Activated naive CD4-positive, alpha-beta T cell treated with anti-CD3 and anti-CD28 coated beads, Interleukin-2, amount 50 U/mL, for 72 hours (primary cell): ENCODE data around the gene MAGOH. TPM values are rescaled to one million over a fixed set of nuclear protein-coding genes. Genes with fewer than 3 reads are reported as not detected.
"Not testable (repeated sequence)": the region's sequence is repeated elsewhere in the genome, so short reads cannot be mapped to it uniquely, and the experiment has no call there.

Source experiments
- ATAC-seq, 2 donors: fragments of 150-1000 bp; cut with Tn5 transposase; 2 replicates each; pipeline ENCODE4 v1.10.0; 2021; ENCODE audit warnings: mild to moderate bottlenecking in 2 of 2, moderate library complexity in 2 of 2
- DNase-seq, 2 donors: peaks; one replicate each; pipeline ENCODE4 v3.0.0; 2021 to 2022; ENCODE audit warnings: low spot score in 2 of 2
- H3K27ac Mint-ChIP-seq, 2 donors: one replicate each; pipeline ENCODE4 v1.8.0; 2022; ENCODE audit warnings: mild to moderate bottlenecking in 2 of 2, mixed read lengths in 2 of 2
- H3K36me3 Mint-ChIP-seq, 2 donors: one replicate each; pipeline ENCODE4 v1.8.0; 2022; ENCODE audit warnings: mixed read lengths in 2 of 2
- H3K9me3 Mint-ChIP-seq, 2 donors: one replicate each; pipeline ENCODE4 v1.8.0; 2022; ENCODE audit warnings: mixed read lengths in 2 of 2
- total RNA-seq, 2 donors: library from RNA; stranded (reverse); gene quantifications; one replicate each; pipeline ENCODE4 v1.2.3, GENCODE V29; 2022

MAGOH gene
- total RNA-seq, 2 donors from 2014 or later: 71.7 to 92.1 TPM

DNA sequence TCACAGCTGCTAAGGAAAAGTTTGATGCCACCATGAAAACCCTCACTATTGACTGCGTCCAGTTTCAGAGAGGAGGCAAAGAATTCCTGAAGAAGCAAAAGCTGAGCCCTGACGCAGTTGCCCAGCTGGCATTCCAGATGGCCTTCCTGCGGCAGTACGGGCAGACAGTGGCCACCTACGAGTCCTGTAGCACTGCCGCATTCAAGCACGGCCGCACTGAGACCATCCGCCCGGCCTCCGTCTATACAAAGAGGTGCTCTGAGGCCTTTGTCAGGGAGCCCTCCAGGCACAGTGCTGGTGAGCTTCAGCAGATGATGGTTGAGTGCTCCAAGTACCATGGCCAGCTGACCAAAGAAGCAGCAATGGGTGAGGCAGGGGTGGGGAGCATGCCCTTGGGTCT lies 27.4 kb downstream of the MAGOH start:
- Mint-ChIP-seq H3K9me3 (peaks cover 7% of the 10 kb centered on the region in 2 donors), H3K36me3 (peaks cover 19 to 35% of the 10 kb centered on the region in 2 donors), H3K27ac (no peak overlapping the region)
- DNase-seq (no peak), ATAC-seq (no peak)

DNA sequence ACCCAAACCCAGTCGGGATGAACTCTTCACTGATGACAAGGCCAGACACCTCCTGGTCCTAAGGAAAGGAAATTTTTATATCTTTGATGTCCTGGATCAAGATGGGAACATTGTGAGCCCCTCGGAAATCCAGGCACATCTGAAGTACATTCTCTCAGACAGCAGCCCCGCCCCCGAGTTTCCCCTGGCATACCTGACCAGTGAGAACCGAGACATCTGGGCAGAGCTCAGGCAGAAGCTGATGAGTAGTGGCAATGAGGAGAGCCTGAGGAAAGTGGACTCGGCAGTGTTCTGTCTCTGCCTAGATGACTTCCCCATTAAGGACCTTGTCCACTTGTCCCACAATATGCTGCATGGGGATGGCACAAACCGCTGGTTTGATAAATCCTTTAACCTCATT lies 28.0 kb downstream of the MAGOH start:
- Mint-ChIP-seq H3K36me3 (peaks cover 23 to 40% of the 10 kb centered on the region in 2 donors), H3K27ac (no peak overlapping the region), H3K9me3 (peaks cover 7% of the 10 kb centered on the region in 2 donors)
- no peak for ATAC-seq
- no peak for DNase-seq

DNA sequence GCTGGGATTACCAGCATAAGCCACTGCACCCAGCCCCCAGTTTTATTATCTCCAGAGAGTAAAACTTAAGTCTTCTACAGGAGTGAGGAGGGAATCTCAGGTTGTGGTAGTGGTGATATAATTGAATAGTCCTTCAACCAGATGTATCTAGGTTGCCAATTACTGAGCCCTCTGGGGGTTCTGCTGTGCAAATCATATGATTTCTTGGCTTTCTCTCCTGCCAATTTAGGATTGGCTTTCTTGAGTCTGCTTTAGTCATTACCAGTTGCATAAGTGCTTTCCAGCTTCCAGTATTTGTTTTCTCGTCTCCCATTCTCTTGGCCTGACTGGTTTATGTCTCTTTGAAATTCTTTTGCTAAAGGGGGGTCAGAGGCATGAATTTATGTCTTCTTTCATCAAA lies 30.6 kb downstream of the MAGOH start:
- Mint-ChIP-seq H3K36me3 (peaks cover 46 to 66% of the 10 kb centered on the region in 2 donors), H3K27ac (peak overlapping the region in 1 of 2 donors; percentile 0), H3K9me3 (peaks cover 14 to 21% of the 10 kb centered on the region in 2 donors)
- no peak for ATAC-seq
- no peak for DNase-seq

DNA sequence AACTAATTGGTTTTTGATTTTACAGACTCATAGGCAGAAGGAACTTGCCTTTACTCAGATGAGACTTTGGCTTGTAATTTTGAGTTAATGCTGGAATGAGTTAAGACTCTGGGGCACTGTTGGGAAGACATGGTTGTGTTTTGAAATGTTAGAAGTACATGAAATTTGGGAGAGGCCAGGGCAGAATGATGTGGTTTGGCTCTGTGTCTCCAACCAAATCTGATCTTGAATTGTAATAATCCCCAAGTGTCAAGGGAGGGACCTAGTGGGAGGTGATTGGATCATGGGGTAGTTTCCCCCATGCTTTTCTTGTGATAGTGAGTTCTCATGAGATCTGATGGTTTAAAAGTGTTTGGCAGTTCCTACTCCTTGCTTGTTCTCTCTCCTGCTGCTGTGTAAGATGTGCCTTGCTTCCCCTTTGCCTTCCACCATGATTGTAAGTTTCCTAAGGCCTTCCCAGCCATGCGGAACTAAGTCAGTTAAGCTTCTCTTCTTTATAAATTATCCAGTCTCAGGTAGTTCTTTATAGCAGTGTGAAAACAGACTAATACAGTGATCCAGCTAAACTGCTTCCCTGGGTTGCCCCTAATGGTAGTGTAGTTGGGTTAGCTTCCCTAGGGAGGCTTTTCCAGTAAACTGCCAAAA lies 31.5 kb downstream of the MAGOH start:
- Mint-ChIP-seq H3K9me3 (peaks cover 14 to 21% of the 10 kb centered on the region in 2 donors), H3K27ac (no peak overlapping the region), H3K36me3 (peaks cover 46 to 68% of the 10 kb centered on the region in 2 donors)
- ATAC-seq (no peak), DNase-seq (no peak)

DNA sequence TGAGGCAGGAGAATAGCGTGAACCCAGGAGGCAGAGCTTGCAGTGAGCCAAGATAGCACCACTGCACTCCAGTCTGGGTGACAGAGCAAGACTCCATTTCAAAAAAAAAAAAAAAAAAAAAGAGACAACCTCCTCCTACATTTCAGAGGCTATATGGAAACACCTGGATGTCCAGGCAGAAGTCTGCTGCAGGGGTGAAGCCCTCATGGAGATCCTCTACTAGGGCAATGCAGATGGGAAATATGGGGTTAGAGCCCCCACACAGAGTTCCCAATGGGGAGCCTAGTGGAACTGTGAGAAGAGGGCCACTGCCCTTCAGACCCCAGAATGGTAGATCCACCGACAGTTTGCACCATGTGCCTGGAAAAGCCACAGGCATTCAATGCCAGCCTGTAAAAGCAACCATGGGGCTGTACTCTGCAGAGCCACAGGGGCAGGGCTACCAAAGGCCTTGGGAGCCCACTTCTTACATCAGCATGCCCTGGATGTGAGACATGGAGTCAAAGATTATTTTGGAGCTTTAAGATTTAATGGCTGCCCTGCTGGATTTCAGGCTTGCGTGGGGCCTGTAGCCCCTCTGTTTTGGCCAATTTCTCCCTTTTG lies 32.1 kb downstream of the MAGOH start:
- not testable (repeated sequence) for H3K27ac Mint-ChIP-seq, ATAC-seq, DNase-seq
- H3K9me3 Mint-ChIP-seq: peaks cover 14 to 21% of the 10 kb centered on the region in 2 donors
- peaks cover 46 to 68% of the 10 kb centered on the region in 2 donors for H3K36me3 Mint-ChIP-seq

DNA sequence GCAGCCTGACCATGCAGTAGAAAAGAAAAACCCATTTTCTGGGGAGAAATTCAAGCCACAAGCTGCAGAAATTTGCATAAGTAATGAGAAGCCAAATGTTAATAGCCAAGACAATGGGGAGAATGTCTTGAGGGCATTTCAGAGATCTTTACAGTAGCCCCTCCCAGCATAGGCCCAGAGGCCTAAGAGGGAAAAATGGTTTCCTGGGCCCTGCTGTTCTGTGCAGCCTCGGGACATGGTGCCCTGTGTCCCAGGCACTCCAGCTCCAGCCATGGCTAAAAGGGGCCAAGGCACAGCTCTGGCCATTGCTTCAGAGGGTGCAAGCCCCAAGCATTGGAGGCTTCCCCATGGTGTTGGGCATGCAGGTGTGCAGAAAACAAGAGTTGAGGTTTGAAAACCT lies 32.8 kb downstream of the MAGOH start:
- DNase-seq, ATAC-seq, H3K27ac Mint-ChIP-seq: not testable (repeated sequence)
- peaks cover 46 to 68% of the 10 kb centered on the region in 2 donors for H3K36me3 Mint-ChIP-seq
- peaks cover 14 to 21% of the 10 kb centered on the region in 2 donors for H3K9me3 Mint-ChIP-seq

DNA sequence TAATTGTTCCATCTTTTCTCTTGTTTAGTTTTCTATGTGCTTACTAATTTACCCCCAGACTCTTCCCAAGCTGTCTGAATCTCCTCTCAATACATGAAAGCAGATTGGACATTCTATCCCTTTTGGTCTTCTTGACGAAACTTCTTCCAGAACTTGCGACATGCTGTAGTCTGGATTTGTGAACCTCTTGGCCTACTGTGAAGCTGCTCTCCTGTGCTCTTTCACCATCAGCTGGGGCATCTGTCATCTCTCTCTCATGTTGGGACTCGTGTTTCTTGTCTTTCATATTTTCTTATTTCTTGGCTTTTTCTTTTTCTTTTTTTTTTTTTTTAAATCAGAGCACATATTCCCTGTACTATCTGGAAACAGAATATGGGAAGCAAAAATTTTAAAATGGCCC lies 34.9 kb downstream of the MAGOH start:
- no peak for ATAC-seq
- DNase-seq: no peak
- Mint-ChIP-seq H3K36me3 (peaks cover 45 to 59% of the 10 kb centered on the region in 2 donors), H3K9me3 (peaks cover 14 to 21% of the 10 kb centered on the region in 2 donors), H3K27ac (no peak overlapping the region)

DNA sequence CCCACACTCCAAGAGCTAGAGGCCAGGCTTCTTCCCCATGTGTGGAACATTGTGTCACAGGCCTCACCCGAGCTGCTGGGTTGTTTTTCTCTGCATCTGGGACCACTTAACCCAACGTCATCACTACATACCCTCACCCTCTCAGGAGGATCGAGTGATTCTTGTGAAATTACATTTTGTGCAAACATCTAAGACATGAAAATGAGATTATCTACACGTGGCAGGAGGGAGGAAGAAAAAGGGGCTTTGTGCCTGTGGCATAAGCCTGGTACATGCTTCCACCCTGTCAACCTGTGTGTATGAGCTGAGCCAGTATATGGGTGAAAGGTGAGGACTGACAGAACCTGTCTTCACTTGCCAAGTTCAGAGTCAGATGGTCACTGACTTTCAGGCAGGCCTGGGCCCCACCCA lies 40.1 kb downstream of the MAGOH start:
- H3K36me3 Mint-ChIP-seq: peaks cover 16 to 28% of the 10 kb centered on the region in 2 donors
- no peak for ATAC-seq
- H3K27ac Mint-ChIP-seq: peak overlapping the region; percentile 99
- no peak for DNase-seq
- H3K9me3 Mint-ChIP-seq: no peaks in the 10 kb centered on the region

DNA sequence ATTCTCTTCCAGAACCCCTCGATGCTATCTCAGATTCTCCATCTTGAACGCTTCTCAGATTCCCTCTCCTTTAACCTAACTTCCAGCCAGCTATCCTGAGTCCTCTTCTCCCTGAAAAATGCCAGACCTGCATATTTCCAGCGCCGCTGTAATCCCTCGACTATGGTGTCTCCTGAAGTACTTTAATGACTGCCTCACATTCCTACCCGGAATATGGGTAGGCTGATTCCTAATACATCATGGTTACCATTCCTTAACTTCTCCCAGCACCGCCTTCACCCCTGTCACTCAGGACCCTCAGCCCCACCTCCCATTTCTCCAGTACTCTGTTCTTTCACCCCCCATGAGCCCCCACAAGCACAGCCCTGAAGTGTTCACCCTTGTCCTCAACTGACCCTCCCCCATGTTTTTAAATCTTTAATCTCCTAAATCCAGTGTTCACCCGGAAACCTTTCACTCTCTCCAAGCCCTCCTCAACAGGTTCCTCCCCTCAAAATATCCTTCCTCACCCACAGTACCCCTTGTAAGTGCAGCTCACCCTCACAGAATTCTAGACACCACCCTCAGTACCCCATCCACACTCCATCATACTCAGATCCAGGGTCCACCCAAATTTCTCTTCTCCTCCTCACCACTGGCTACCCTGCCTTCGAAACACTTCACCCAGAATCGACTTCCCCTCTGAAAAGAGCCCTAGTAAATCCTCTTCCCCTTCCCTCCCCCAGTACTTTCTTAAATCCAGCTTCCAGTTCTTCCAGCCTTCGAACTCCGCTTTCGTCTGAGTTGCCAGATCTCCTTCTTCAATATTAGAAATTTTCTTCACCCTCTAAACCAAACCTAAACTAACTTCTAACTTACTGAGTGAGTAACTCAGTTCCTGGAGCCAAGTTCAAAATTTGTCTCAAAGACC lies 40.8 kb downstream of the MAGOH start:
- peaks cover 15 to 21% of the 10 kb centered on the region in 2 donors for H3K36me3 Mint-ChIP-seq
- peak overlapping the region; percentile 99 for H3K27ac Mint-ChIP-seq
- no peak for ATAC-seq

DNA sequence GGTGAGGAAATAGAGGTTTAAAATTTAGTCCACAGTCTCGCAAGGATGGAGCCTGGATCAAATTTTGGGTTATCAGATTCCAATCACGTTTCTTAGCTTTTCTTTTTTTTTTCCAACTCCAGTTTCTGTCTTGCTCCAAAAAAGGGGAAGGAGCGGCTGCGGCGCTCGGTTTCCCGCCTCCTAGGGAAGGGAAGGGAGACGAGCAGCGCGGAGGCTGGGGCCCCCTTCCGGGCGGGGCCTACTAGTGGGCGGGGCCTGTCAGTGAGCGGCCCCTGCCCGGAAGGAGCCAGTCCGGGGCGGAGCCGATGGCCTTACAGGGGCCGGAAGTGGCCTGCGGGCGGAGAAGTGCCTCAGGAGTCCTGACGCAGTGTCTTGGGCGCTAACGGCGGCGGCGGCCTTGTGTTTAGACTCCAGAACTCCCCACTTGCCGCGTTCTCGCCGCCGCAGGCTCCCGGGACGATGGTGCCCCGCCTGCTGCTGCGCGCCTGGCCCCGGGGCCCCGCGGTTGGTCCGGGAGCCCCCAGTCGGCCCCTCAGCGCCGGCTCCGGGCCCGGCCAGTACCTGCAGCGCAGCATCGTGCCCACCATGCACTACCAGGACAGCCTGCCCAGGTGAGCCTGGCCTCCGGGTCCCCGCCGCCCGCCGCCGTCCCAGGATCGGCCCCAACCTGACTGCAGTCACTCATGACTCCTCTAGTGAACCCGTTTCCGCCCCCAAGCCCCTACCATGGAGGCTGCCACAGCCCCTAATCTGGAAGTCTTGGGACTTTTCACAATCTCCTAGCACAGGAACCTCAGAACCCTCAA lies 41.6 kb downstream of the MAGOH start, which contains the start of gene CPT2:
Gene CPT2, plus strand, starts transcription at position 340 of the 806 bp plus-strand sequence. Its CDS starts 120 bp downstream, at position 460.
- ATAC-seq (peak; percentile 100), DNase-seq (peak; percentile 93 to 94)
- Mint-ChIP-seq H3K27ac (peak within 1 kb of the TSS; percentile 99), H3K36me3 (peaks cover 15 to 16% of the 10 kb centered on the region in 2 donors), H3K9me3 (no peaks in the 10 kb centered on the region)

More for the DNA sequence above, 40.8 kb downstream of the MAGOH start:
- DNase-seq: no peak
- H3K9me3 Mint-ChIP-seq: no peaks in the 10 kb centered on the region

DNA sequence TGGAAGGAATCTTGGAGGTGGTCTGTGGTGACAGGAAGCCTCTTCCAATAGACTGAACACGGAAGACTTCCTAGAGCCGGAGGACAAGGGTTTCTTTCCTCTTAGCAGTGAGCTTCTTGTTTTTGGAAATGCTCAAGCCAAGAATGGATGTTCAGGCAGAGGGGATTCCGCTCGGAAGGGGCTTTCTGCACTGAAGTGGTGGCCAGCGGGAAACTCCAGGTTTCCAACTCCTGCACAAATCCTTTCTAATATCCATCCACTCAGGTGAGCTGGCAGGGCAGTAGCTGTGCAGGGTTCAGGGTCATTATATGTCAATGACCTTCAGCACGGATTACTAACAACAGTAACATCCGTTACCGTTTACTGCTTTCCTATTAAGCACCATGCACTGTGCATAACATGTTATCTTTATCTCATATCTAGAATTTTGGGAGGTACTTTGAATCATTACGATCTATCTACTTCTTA lies 42.3 kb downstream of the MAGOH start:
- Mint-ChIP-seq H3K9me3 (no peaks in the 10 kb centered on the region), H3K36me3 (peaks cover 15 to 16% of the 10 kb centered on the region in 2 donors)
- ATAC-seq: peak; percentile 11 to 26

DNA sequence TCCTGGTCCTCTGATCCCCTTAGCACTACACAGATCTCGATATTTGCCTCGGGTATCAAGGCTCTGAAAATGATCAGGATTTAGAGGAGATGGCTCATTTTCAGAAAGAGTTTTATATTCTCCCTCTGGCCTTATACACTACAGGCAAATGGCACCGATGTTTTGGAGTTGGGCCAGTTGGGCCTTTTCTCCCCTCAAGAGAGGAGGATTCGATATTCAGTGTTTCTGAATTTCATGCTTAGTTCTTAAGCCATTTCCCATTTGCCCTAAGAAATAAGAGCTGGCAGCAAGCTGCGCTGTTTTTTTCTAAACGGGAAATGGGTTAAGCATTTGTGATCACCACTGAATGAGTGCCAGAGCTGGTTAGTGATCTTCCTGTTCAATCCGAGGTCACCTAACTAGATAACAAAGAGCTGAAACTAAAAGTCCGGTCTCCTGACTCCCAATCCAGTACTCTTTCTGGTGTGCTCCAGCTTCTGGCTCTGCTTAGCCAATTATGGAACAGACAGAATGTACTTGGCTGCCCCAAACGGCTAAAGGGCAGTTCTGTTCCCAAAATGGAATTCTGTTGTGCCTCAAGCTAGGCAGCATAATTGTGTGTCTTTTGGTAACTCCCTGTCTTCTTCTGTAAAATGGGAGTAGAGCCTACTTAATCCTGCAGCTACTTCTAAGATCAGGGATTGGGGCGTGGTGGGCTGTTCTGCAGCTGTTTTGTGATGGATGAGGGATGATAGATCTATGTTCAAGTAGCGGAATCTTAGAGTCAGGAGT lies 42.9 kb downstream of the MAGOH start:
- peak overlapping the region in 1 of 2 donors; percentile 99 for H3K27ac Mint-ChIP-seq

More for the DNA sequence above, 42.3 kb downstream of the MAGOH start:
- no peak for DNase-seq
- H3K27ac Mint-ChIP-seq: peak overlapping the region; percentile 85 to 99

DNA sequence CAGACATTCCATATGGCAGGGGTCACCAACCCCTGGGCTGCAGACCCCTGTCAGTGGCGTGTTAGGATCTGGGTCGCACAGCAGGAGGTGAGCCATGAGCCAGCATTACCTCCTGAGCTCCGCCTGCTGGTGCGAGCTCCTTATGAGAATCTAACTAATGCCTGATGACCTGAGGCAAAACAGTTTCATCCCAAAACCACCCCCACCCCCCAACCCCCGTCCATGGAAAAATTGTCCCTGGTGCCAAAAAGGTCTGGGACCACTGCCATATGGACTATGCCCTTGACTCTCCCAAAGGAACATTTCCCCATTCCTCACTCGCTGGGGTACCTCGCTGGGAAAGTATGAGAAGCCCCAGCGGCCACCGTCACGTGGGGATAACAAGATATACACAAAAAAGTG lies 48.1 kb downstream of the MAGOH start:
- no peaks in the 10 kb centered on the region for H3K36me3 Mint-ChIP-seq
- no peak for ATAC-seq
- no peaks in the 10 kb centered on the region for H3K9me3 Mint-ChIP-seq
- no peak overlapping the region for H3K27ac Mint-ChIP-seq
- DNase-seq: no peak

More for the DNA sequence above, 42.9 kb downstream of the MAGOH start:
- H3K9me3 Mint-ChIP-seq: no peaks in the 10 kb centered on the region
- no peak for DNase-seq
- H3K36me3 Mint-ChIP-seq: peaks cover 15 to 16% of the 10 kb centered on the region in 2 donors
- no peak for ATAC-seq

DNA sequence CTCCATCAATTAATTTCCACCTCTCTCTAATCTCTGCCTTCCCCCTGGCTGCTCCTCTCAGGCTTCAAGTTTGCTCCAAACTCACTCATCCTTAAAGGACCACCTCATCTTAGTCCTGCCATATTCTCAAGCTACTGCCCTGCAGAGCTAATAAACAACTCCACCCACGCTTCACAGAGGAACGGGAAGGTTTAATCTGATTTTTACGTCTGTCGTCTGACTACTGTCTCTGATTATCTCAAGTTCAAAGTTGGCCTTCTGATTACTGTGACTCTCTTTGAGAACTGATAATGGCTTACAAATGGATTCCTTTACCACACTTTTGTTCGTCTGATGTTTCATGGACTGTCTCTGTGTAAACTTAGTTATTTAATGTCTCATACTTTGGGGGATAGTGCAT lies 49.3 kb downstream of the MAGOH start:
- Mint-ChIP-seq H3K9me3 (no peaks in the 10 kb centered on the region), H3K36me3 (no peaks in the 10 kb centered on the region), H3K27ac (no peak overlapping the region)
- no peak for ATAC-seq
- DNase-seq: no peak

DNA sequence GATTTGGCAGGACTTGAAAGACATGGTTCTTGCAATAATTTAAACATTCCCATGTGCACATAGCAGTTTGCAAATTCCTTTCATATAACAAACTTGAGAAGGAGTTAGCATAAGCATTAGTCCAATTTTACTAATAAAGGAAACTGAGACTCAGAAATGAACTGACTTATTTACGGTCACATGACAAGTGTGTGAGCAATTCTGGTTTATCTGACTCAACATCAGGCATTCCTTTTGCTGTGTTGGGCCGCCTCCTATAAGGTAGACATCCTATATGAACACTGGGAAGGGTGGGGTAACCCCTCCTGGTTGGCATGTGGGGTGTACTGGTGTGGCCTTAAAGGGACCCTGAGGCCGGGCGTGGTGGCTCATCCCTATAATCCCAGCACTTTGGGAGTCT lies 50.2 kb downstream of the MAGOH start:
- no peak overlapping the region for H3K27ac Mint-ChIP-seq
- no peaks in the 10 kb centered on the region for H3K36me3 Mint-ChIP-seq
- ATAC-seq: no peak
- H3K9me3 Mint-ChIP-seq: no peaks in the 10 kb centered on the region
- no peak for DNase-seq
